K562 (cell line): ENCODE data around the gene GNG7. TPM values are rescaled to one million over a fixed set of nuclear protein-coding genes. Genes with fewer than 3 reads are reported as not detected.

Experiments used
- BHLHE40 ChIP-seq: IDR thresholded peaks from 2 replicates; pipeline ENCODE4 v1.6.1; 2011; ENCODE audit warnings: low read length, improper control_type of control experiment
- FOXP1 ChIP-seq: sonication (generic); formaldehyde crosslinking; IDR thresholded peaks from 2 replicates; pipeline ENCODE4 v1.8.0; 2022; ENCODE audit warnings: mild to moderate bottlenecking, missing genetic modification reagents
- JUNB ChIP-seq: fragments of 450-650 bp; formaldehyde crosslinking; conservative IDR thresholded peaks from 2 replicates; pipeline ENCODE4 v1.4.0; 2020; ENCODE audit warnings: mild to moderate bottlenecking
- LARP7 ChIP-seq: fragments of 450-650 bp; IDR thresholded peaks from 2 replicates; pipeline ENCODE4 v1.6.1; 2016
- NCOR1 ChIP-seq: fragments of 450-650 bp; IDR thresholded peaks from 2 replicates; pipeline ENCODE4 v1.6.1; 2016; ENCODE audit warnings: mild to moderate bottlenecking, moderate library complexity
- NEUROD1 ChIP-seq: fragments of 150-350 bp; IDR thresholded peaks from 2 replicates; pipeline ENCODE4 v1.6.1; 2014; ENCODE audit warnings: borderline replicate concordance, low read length, low read depth; ENCODE audit not compliant: partially characterized antibody
- RBM25 ChIP-seq: fragments of 200-400 bp; formaldehyde crosslinking; IDR thresholded peaks from 2 replicates; pipeline ENCODE4 v1.6.1; 2018; ENCODE audit warnings: low read length, low read depth, moderate library complexity; ENCODE audit not compliant: severe bottlenecking
- SMAD1 ChIP-seq: fragments of 150-350 bp; IDR thresholded peaks from 2 replicates; pipeline ENCODE4 v1.6.1; 2014; ENCODE audit warnings: low read length, low read depth; ENCODE audit not compliant: partially characterized antibody
- TAF1 ChIP-seq: IDR thresholded peaks from 2 replicates; pipeline ENCODE4 v1.6.1; 2011; ENCODE audit warnings: mild to moderate bottlenecking, low read length, moderate library complexity; ENCODE audit not compliant: insufficient read depth, control insufficient read depth, severe bottlenecking; ENCODE audit errors: extremely low read depth
- USF2 ChIP-seq: sonication (generic); formaldehyde crosslinking; IDR thresholded peaks from 2 replicates; pipeline ENCODE4 v1.5.0; 2020; ENCODE audit warnings: missing genetic modification reagents
- ZNF384 ChIP-seq: IDR thresholded peaks from 2 replicates; pipeline ENCODE4 v1.6.1; 2012; ENCODE audit warnings: low read depth, low read length, improper control_type of control experiment
- ZNF407 ChIP-seq: fragments of 450-650 bp; IDR thresholded peaks from 2 replicates; pipeline ENCODE4 v1.6.1; 2016; ENCODE audit warnings: low read depth
- ZNF589 ChIP-seq: fragments of 200-800 bp; sonication (Bioruptor generic); IDR thresholded peaks from 2 replicates; pipeline ENCODE4 v1.6.1; 2016; ENCODE audit warnings: low read depth, missing genetic modification characterization, missing compliant biosample characterization
- polyA plus RNA-seq, 8 experiments: library from polyadenylated mRNA; depleted of rRNA in 4 of 8; stranded (reverse) in 5 of 8; unstranded in 3 of 8; fragments of >200 nt; fragmentation: Nextera tagmentation in 2 of 8; fragmentation: Illumina TruSeq in 1 of 8; extraction: Ambion mirVana in 2 of 8; extraction: Trizol in 1 of 8; gene quantifications; 2 replicates each; pipeline versions ENCODE4 v1.2.1 to v1.2.3, GENCODE V29; 2011 to 2014; ENCODE audit warnings: inconsistent platforms in 1 of 8, missing spikeins in 1 of 8
- total RNA-seq, 7 experiments: library from RNA; depleted of rRNA in 6 of 7; stranded (reverse); fragments of >200 nt in 6 of 7; fragmentation: Illumina TruSeq in 2 of 7; extraction: Trizol in 2 of 7; gene quantifications; 2 replicates each; pipeline versions ENCODE4 v1.2.1 to v1.2.3, GENCODE V29; 2011 to 2021; ENCODE audit warnings: low replicate concordance in 1 of 7
- TF ChIP-seq, protein P1 (sequence below), 2 experiments: fragments of 200-800 bp in 1 of 2; sonication (Bioruptor generic) in 1 of 2; sonication (generic) in 1 of 2; formaldehyde crosslinking in 1 of 2; IDR thresholded peaks in 1 of 2; conservative IDR thresholded peaks in 1 of 2; 2 replicates each; pipeline versions ENCODE4 v1.5.0 to v1.6.1; 2016 to 2020; ENCODE audit warnings: missing compliant biosample characterization in 1 of 2, missing genetic modification characterization in 1 of 2, missing genetic modification reagents in 1 of 2
- TF ChIP-seq, protein P2 (sequence below): fragments of 250-450 bp; sonication (Bioruptor Pico); IDR thresholded peaks from 2 replicates; pipeline ENCODE4 v1.8.0; 2021; ENCODE audit warnings: borderline replicate concordance, mild to moderate bottlenecking, moderate library complexity; ENCODE audit not compliant: poor library complexity, severe bottlenecking

The GNG7 gene
- total and polyA plus RNA-seq, 9 of the 15 experiments (the other 6 are each of a cell fraction or from before 2014, with no cell fraction given) = 0.01 to 0.20 (median 0.06) TPM; not detected in 1

DNA sequence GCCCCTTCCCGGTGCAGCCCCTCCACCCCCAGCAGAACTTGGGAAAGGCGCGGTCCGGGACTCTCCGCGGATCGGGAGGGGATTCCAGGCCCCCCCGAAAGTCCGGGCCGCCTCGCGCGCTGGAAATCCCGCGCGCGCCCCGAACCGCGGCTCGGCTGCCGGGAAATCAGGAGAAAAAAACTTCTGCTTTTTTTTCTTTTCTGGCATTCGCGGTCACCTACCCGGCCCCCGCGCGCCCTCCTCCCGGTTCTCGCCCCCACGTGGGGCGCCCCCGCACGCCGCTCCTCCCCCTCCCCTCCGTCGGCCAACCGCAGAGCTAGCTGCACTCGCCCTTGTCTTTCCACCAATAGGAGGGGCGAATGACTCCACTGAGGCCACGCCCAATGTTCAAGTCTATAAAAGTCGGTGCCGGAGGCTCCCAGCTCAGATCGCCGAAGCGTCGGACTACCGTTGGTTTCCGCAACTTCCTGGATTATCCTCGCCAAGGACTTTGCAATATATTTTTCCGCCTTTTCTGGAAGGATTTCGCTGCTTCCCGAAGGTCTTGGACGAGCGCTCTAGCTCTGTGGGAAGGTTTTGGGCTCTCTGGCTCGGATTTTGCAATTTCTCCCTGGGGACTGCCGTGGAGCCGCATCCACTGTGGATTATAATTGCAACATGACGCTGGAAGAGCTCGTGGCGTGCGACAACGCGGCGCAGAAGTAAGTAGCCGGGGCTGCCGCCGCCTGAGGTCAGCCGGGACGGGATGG lies 226.6 kb downstream of the GNG7 start, which contains the start of gene GADD45B (continued):
- TF ChIP-seq RBM25 (no peak), SMAD1 (peak; percentile 76), JUNB (CRISPR knock-in tag) (no peak), ZNF407 (no peak), BHLHE40 (peak; percentile 16; the same call in 1 of the 2 replicates), NCOR1 (no peak; the same call in 1 of the 2 replicates), TAF1 (peak; percentile 97), USF2 (CRISPR knock-in tag) (peak; percentile 78), NEUROD1 (peak; percentile 71), LARP7 (no peak), ZNF384 (peak; percentile 92), FOXP1 (CRISPR knock-in tag) (no peak), ZNF589 (CRISPR knock-in tag) (no peak)
- TF ChIP-seq, protein P1, sequence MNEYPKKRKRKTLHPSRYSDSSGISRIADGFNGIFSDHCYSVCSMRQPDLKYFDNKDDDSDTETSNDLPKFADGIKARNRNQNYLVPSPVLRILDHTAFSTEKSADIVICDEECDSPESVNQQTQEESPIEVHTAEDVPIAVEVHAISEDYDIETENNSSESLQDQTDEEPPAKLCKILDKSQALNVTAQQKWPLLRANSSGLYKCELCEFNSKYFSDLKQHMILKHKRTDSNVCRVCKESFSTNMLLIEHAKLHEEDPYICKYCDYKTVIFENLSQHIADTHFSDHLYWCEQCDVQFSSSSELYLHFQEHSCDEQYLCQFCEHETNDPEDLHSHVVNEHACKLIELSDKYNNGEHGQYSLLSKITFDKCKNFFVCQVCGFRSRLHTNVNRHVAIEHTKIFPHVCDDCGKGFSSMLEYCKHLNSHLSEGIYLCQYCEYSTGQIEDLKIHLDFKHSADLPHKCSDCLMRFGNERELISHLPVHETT (CRISPR knock-in tag; conservative IDR thresholded peaks at IDR 0.05 in 1 of 2, IDR thresholded peaks at IDR 0.05 in 1 of 2) = no peak; a peak in 1 of 4 replicates
- TF ChIP-seq, protein P2, sequence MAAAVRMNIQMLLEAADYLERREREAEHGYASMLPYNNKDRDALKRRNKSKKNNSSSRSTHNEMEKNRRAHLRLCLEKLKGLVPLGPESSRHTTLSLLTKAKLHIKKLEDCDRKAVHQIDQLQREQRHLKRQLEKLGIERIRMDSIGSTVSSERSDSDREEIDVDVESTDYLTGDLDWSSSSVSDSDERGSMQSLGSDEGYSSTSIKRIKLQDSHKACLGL (CRISPR knock-in tag) = no peak
